Endodermal cell (in vitro differentiated cells): ENCODE results near the gene CDKN2A. TPM values are rescaled to one million over a fixed set of nuclear protein-coding genes. Genes with fewer than 3 reads are reported as not detected.

Experiments used
- DNase-seq: peaks from one replicate; pipeline ENCODE4 v3.0.0-alpha.2; 2017
- H3K27ac ChIP-seq: 2 replicates; pipeline ENCODE4 v1.5.1; 2013; ENCODE audit warnings: mild to moderate bottlenecking, low read depth, low read length, moderate library complexity
- H3K27me3 ChIP-seq: 2 replicates; pipeline ENCODE4 v1.6.1; 2013; ENCODE audit warnings: mild to moderate bottlenecking, low read length, moderate library complexity; ENCODE audit not compliant: insufficient read depth, control insufficient read depth, poor library complexity, severe bottlenecking
- H3K36me3 ChIP-seq: 2 replicates; pipeline ENCODE4 v1.7.0; 2013; ENCODE audit warnings: mild to moderate bottlenecking, low read length, moderate library complexity; ENCODE audit not compliant: control insufficient read depth, insufficient read depth
- H3K4me1 ChIP-seq: one replicate; pipeline ENCODE4 v1.7.0; 2013; ENCODE audit warnings: low read length; ENCODE audit not compliant: control insufficient read depth, insufficient read depth
- H3K4me3 ChIP-seq: 2 replicates; pipeline ENCODE4 v1.5.1; 2013; ENCODE audit warnings: mild to moderate bottlenecking, low read length, moderate library complexity
- H3K9ac ChIP-seq: 2 replicates; pipeline ENCODE4 v1.6.1; 2013; ENCODE audit warnings: mild to moderate bottlenecking, low read length, moderate library complexity; ENCODE audit not compliant: poor library complexity, severe bottlenecking; ENCODE audit errors: extremely low read depth
- H3K9me3 ChIP-seq: 2 replicates; pipeline ENCODE4 v1.6.1; 2013; ENCODE audit warnings: mild to moderate bottlenecking, low read length, moderate library complexity; ENCODE audit not compliant: control insufficient read depth
- H3K27ac Mint-ChIP-seq: 2 replicates; pipeline ENCODE4 v1.8.0; 2020; ENCODE audit warnings: mixed read lengths
- H3K27me3 Mint-ChIP-seq: 2 replicates; pipeline ENCODE4 v1.8.0; 2021; ENCODE audit warnings: mild to moderate bottlenecking, mixed read lengths; ENCODE audit not compliant: insufficient read depth
- H3K36me3 Mint-ChIP-seq: 2 replicates; pipeline ENCODE4 v1.8.0; 2020; ENCODE audit warnings: low read depth, mixed read lengths
- H3K4me1 Mint-ChIP-seq: 2 replicates; pipeline ENCODE4 v1.8.0; 2020; ENCODE audit warnings: mixed read lengths
- H3K4me3 Mint-ChIP-seq: 2 replicates; pipeline ENCODE4 v1.8.0; 2020; ENCODE audit warnings: mild to moderate bottlenecking, moderate library complexity, mixed read lengths
- H3K9me3 Mint-ChIP-seq: 2 replicates; pipeline ENCODE4 v1.8.0; 2020; ENCODE audit warnings: mild to moderate bottlenecking, mixed read lengths
- WGBS, 2 experiments: methylation state at CpG; one replicate each; pipeline versions ENCODE4 v1.1.5 to v1.1.7; 2013; ENCODE audit warnings: missing lambda C conversion rate in 2 of 2, mixed read lengths in 1 of 2; ENCODE audit not compliant: insufficient coverage in 1 of 2, insufficient read length in 1 of 2; 5-methylcytosine and 5-hydroxymethylcytosine counted together
- total RNA-seq, 2 donors: library from RNA; stranded (reverse); fragmentation: NEBNext Ultra II Directional in 1 of 2; extraction: Animal tissue kit (Norgen Biotek cat#: 25700) in 1 of 2; gene quantifications; 2 replicates in 1 of 2; 3 replicates in 1 of 2; pipeline ENCODE4 v1.2.1, GENCODE V29; 2021
- TF ChIP-seq, protein P1 (sequence below): fragments of 200-600 bp; sonication (generic); conservative IDR thresholded peaks from 2 replicates; pipeline ENCODE4 v1.5.0; 2021; ENCODE audit warnings: antibody characterized with exemption, mild to moderate bottlenecking

CDKN2A gene
- total RNA-seq, 2 donors from 2014 or later, result 1.9 to 6.7 TPM

DNA sequence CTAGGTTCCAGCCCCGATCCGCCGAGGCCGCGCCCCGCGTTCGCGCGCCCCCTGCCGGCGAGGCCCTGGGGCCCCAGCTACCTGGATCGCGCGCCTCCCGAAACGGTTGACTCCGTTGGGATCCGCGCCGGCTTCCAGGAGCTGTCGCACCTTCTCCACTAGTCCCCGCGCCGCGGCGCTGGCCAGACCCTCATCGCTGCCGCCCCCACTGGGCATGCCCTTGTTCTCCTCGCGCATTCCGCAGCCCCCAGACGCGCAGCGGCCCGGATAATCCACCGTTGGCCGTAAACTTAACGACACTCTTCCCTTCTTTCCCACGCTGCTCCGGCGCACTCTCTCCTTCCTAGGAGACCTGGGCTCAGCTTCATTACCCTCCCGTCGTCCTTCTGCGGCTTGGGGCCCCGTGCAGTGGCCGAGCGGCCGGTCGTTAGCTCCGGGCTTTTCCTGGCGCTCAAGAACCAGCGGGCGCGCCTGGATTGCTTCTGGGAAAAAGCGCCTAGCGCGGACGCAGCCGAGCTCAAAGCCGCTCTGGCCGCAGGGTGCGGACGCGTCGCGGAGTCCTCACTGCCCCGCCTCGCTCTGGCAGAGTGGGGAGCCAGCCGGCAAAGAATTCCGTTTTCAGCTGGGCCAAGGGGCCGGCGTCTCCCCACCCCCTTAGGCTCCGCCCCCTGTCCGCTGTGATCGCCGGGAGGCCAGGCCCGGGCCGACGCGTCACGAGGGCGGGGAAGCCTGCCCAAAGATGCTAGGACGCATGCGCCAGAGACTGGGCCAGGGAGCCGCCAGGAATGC lies 14.7 kb upstream of the CDKN2A start, which contains the start of gene CDKN2B:
Gene CDKN2B (minus strand): TSS at position 589 of the 789 bp plus-strand sequence. CDS start 352 bp downstream, at position 237.
- Mint-ChIP-seq H3K27ac (peak within 1 kb of the TSS; percentile 96), H3K9me3 (no peaks in the 10 kb centered on the region), H3K4me1 (peaks cover 16% of the 10 kb centered on the region), H3K4me3 (peak within 1 kb of the TSS; percentile 92), H3K36me3 (no peaks in the 10 kb centered on the region), H3K27me3 (peaks cover 81% of the 10 kb centered on the region)
- Histone ChIP-seq H3K9me3 (no peaks in the 10 kb centered on the region), H3K4me3 (peak within 1 kb of the TSS; percentile 94), H3K4me1 (no peaks in the 10 kb centered on the region), H3K27ac (peak within 1 kb of the TSS; percentile 66), H3K36me3 (peaks cover 11% of the 10 kb centered on the region), H3K27me3 (peaks cover 79% of the 10 kb centered on the region), H3K9ac (peak within 1 kb of the TSS; percentile 76)
- 0% methylated on average over 36 to 86 of the region's 86 CpGs for WGBS, 2 experiments
- TF ChIP-seq, protein P1, sequence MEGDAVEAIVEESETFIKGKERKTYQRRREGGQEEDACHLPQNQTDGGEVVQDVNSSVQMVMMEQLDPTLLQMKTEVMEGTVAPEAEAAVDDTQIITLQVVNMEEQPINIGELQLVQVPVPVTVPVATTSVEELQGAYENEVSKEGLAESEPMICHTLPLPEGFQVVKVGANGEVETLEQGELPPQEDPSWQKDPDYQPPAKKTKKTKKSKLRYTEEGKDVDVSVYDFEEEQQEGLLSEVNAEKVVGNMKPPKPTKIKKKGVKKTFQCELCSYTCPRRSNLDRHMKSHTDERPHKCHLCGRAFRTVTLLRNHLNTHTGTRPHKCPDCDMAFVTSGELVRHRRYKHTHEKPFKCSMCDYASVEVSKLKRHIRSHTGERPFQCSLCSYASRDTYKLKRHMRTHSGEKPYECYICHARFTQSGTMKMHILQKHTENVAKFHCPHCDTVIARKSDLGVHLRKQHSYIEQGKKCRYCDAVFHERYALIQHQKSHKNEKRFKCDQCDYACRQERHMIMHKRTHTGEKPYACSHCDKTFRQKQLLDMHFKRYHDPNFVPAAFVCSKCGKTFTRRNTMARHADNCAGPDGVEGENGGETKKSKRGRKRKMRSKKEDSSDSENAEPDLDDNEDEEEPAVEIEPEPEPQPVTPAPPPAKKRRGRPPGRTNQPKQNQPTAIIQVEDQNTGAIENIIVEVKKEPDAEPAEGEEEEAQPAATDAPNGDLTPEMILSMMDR, result peak; percentile 99
- peak; percentile 98 for DNase-seq

- peak overlapping the region; percentile 92 for H3K4me3 Mint-ChIP-seq
These were observed 14.2 kb upstream of the CDKN2A start for GRCh38 chr9:22008384-22008716.

DNA sequence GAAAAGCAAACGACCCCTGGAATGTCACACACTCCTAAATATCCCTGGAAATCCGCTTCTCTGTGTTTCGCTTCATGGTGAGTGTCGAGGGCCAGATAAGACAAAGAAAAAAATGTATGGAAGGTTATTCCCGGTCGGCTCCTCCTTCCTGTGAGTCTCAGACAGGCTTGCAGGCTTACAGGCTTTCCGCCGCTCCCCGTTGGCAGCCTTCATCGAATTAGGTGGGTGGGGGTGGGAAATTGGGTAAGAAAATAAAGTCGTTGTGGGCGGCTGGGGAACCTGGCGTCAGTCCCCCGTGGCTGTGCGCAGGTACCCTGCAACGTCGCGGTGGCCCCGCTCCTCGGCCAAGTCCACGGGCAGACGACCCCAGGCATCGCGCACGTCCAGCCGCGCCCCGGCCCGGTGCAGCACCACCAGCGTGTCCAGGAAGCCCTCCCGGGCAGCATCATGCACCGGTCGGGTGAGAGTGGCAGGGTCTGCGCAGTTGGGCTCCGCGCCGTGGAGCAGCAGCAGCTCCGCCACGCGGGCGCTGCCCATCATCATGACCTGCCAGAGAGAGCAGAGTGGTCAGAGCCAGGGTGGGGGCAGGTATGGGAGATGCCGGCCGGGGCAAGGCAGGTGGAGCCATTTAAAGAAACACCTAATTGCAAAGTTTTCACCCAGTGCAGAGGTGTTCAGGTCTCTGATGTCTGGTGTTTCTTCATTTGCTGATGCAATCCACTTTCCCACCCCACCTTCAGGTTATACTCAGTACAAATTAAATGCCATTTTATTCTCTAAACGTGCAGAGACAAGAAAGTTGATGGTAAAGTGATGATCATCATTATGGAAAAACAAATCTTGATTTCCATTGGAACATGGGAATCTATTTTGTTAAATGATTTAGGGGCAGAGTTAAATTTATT lies 11.8 kb upstream of the CDKN2A start:
- peak overlapping the region; percentile 54 for H3K4me3 Mint-ChIP-seq
- H3K36me3 ChIP-seq, result peaks cover 11% of the 10 kb centered on the region
- 3 to 4% methylated on average over 10 to 44 of the region's 44 CpGs for WGBS, 2 experiments
- H3K4me1 ChIP-seq, result no peaks in the 10 kb centered on the region
- H3K36me3 Mint-ChIP-seq, result peaks cover 2% of the 10 kb centered on the region
- peak overlapping the region; percentile 42 for H3K27ac Mint-ChIP-seq
- H3K9me3 ChIP-seq, result no peaks in the 10 kb centered on the region
- DNase-seq, result peak; percentile 72
- peak overlapping the region; percentile 78 for H3K4me3 ChIP-seq
- TF ChIP-seq, protein P1, result no peak
- no peak overlapping the region for H3K27ac ChIP-seq
- no peak overlapping the region for H3K9ac ChIP-seq
- H3K27me3 Mint-ChIP-seq, result peaks cover 88% of the 10 kb centered on the region
- H3K9me3 Mint-ChIP-seq, result no peaks in the 10 kb centered on the region
- peaks cover 90% of the 10 kb centered on the region for H3K27me3 ChIP-seq
- peaks cover 16% of the 10 kb centered on the region for H3K4me1 Mint-ChIP-seq

More at GRCh38 chr9:22008384-22008716, 14.2 kb upstream of the CDKN2A start:
- no peak for DNase-seq
- Histone ChIP-seq H3K36me3 (peaks cover 11% of the 10 kb centered on the region), H3K9ac (peak overlapping the region; percentile 76), H3K9me3 (no peaks in the 10 kb centered on the region), H3K27me3 (peaks cover 84% of the 10 kb centered on the region), H3K4me3 (peak overlapping the region; percentile 94), H3K4me1 (no peaks in the 10 kb centered on the region), H3K27ac (no peak overlapping the region)
- Mint-ChIP-seq H3K9me3 (no peaks in the 10 kb centered on the region), H3K36me3 (peaks cover 2% of the 10 kb centered on the region), H3K4me1 (peaks cover 16% of the 10 kb centered on the region), H3K27ac (no peak overlapping the region), H3K27me3 (peaks cover 82% of the 10 kb centered on the region)
- TF ChIP-seq, protein P1, result no peak
- WGBS, 2 experiments, result 2 to 3% methylated on average over 4 to 8 of the region's 8 CpGs
